Endodermal cell (in vitro differentiated cells): ENCODE data around the gene ANO7. TPM values are rescaled to one million over a fixed set of nuclear protein-coding genes. Genes with fewer than 3 reads are reported as not detected.

Experiments used
- DNase-seq: peaks from one replicate; pipeline ENCODE4 v3.0.0-alpha.2; 2017
- H3K27ac ChIP-seq: 2 replicates; pipeline ENCODE4 v1.5.1; 2013; ENCODE audit warnings: mild to moderate bottlenecking, low read depth, low read length, moderate library complexity
- H3K27me3 ChIP-seq: 2 replicates; pipeline ENCODE4 v1.6.1; 2013; ENCODE audit warnings: mild to moderate bottlenecking, low read length, moderate library complexity; ENCODE audit not compliant: insufficient read depth, control insufficient read depth, poor library complexity, severe bottlenecking
- H3K36me3 ChIP-seq: 2 replicates; pipeline ENCODE4 v1.7.0; 2013; ENCODE audit warnings: mild to moderate bottlenecking, low read length, moderate library complexity; ENCODE audit not compliant: control insufficient read depth, insufficient read depth
- H3K4me1 ChIP-seq: one replicate; pipeline ENCODE4 v1.7.0; 2013; ENCODE audit warnings: low read length; ENCODE audit not compliant: control insufficient read depth, insufficient read depth
- H3K4me3 ChIP-seq: 2 replicates; pipeline ENCODE4 v1.5.1; 2013; ENCODE audit warnings: mild to moderate bottlenecking, low read length, moderate library complexity
- H3K9ac ChIP-seq: 2 replicates; pipeline ENCODE4 v1.6.1; 2013; ENCODE audit warnings: mild to moderate bottlenecking, low read length, moderate library complexity; ENCODE audit not compliant: poor library complexity, severe bottlenecking; ENCODE audit errors: extremely low read depth
- H3K9me3 ChIP-seq: 2 replicates; pipeline ENCODE4 v1.6.1; 2013; ENCODE audit warnings: mild to moderate bottlenecking, low read length, moderate library complexity; ENCODE audit not compliant: control insufficient read depth
- H3K27ac Mint-ChIP-seq: 2 replicates; pipeline ENCODE4 v1.8.0; 2020; ENCODE audit warnings: mixed read lengths
- H3K27me3 Mint-ChIP-seq: 2 replicates; pipeline ENCODE4 v1.8.0; 2021; ENCODE audit warnings: mild to moderate bottlenecking, mixed read lengths; ENCODE audit not compliant: insufficient read depth
- H3K36me3 Mint-ChIP-seq: 2 replicates; pipeline ENCODE4 v1.8.0; 2020; ENCODE audit warnings: low read depth, mixed read lengths
- H3K4me1 Mint-ChIP-seq: 2 replicates; pipeline ENCODE4 v1.8.0; 2020; ENCODE audit warnings: mixed read lengths
- H3K4me3 Mint-ChIP-seq: 2 replicates; pipeline ENCODE4 v1.8.0; 2020; ENCODE audit warnings: mild to moderate bottlenecking, moderate library complexity, mixed read lengths
- H3K9me3 Mint-ChIP-seq: 2 replicates; pipeline ENCODE4 v1.8.0; 2020; ENCODE audit warnings: mild to moderate bottlenecking, mixed read lengths
- WGBS, 2 experiments: methylation state at CpG; one replicate each; pipeline versions ENCODE4 v1.1.5 to v1.1.7; 2013; ENCODE audit warnings: missing lambda C conversion rate in 2 of 2, mixed read lengths in 1 of 2; ENCODE audit not compliant: insufficient coverage in 1 of 2, insufficient read length in 1 of 2; 5-methylcytosine and 5-hydroxymethylcytosine counted together
- total RNA-seq, 2 donors: library from RNA; stranded (reverse); fragmentation: NEBNext Ultra II Directional in 1 of 2; extraction: Animal tissue kit (Norgen Biotek cat#: 25700) in 1 of 2; gene quantifications; 2 replicates in 1 of 2; 3 replicates in 1 of 2; pipeline ENCODE4 v1.2.1, GENCODE V29; 2021
- TF ChIP-seq, protein P1 (sequence below): fragments of 200-600 bp; sonication (generic); conservative IDR thresholded peaks from 2 replicates; pipeline ENCODE4 v1.5.0; 2021; ENCODE audit warnings: antibody characterized with exemption, mild to moderate bottlenecking

Gene ANO7
- total RNA-seq, 2 donors from 2014 or later: 8.1 to 8.5 TPM

GRCh38 chr2:241182126-241182525, 6.4 kb upstream of the ANO7 start:
- TF ChIP-seq, protein P1, sequence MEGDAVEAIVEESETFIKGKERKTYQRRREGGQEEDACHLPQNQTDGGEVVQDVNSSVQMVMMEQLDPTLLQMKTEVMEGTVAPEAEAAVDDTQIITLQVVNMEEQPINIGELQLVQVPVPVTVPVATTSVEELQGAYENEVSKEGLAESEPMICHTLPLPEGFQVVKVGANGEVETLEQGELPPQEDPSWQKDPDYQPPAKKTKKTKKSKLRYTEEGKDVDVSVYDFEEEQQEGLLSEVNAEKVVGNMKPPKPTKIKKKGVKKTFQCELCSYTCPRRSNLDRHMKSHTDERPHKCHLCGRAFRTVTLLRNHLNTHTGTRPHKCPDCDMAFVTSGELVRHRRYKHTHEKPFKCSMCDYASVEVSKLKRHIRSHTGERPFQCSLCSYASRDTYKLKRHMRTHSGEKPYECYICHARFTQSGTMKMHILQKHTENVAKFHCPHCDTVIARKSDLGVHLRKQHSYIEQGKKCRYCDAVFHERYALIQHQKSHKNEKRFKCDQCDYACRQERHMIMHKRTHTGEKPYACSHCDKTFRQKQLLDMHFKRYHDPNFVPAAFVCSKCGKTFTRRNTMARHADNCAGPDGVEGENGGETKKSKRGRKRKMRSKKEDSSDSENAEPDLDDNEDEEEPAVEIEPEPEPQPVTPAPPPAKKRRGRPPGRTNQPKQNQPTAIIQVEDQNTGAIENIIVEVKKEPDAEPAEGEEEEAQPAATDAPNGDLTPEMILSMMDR: no peak
- Mint-ChIP-seq H3K4me3 (no peak overlapping the region), H3K9me3 (no peaks in the 10 kb centered on the region), H3K4me1 (no peaks in the 10 kb centered on the region), H3K36me3 (peaks cover 25% of the 10 kb centered on the region), H3K27ac (no peak overlapping the region), H3K27me3 (no peaks in the 10 kb centered on the region)
- Histone ChIP-seq H3K27me3 (no peaks in the 10 kb centered on the region), H3K27ac (no peak overlapping the region), H3K9me3 (no peaks in the 10 kb centered on the region), H3K4me1 (no peaks in the 10 kb centered on the region), H3K36me3 (peaks cover 8% of the 10 kb centered on the region), H3K9ac (no peak overlapping the region), H3K4me3 (no peak overlapping the region)
- DNase-seq: no peak
- 96 to 100% methylated on average over 1 to 3 of the region's 3 CpGs for WGBS, 2 experiments

DNA sequence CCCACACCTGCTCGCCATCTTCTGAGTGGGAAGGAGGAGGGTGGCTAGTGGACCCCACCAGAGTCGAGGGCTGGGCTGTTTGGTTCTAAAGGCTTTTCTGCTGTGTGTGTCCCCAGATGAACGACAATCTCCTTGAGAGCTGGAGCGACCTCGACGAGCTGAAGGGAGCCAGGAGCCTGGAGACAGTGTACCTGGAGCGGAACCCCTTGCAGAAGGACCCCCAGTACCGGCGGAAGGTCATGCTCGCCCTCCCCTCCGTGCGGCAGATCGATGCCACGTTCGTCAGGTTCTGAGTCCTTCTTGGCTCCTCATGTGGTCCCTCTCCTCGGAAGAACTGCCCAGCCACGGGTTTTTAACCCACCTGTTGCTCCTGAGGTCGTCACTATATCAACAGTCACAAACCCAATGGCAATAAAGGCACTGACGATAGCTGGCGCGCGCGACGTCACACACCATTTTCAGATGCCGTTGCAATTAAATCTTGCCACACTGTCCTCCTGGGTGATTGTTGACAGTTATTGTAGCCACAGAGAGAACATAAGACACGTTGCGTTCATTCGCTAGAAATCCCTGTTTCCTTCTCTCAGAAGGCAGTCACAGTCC, 5.8 kb upstream of the ANO7 start:
- H3K4me1 ChIP-seq: no peaks in the 10 kb centered on the region
- H3K4me3 ChIP-seq: no peak overlapping the region
- TF ChIP-seq, protein P1: no peak
- no peak overlapping the region for H3K27ac Mint-ChIP-seq
- H3K9me3 ChIP-seq: no peaks in the 10 kb centered on the region
- no peak overlapping the region for H3K27ac ChIP-seq
- no peak overlapping the region for H3K9ac ChIP-seq
- no peaks in the 10 kb centered on the region for H3K27me3 Mint-ChIP-seq
- WGBS, 2 experiments: 91 to 92% methylated on average over 22 to 28 of the region's 28 CpGs
- no peaks in the 10 kb centered on the region for H3K27me3 ChIP-seq
- peaks cover 22% of the 10 kb centered on the region for H3K36me3 Mint-ChIP-seq
- no peaks in the 10 kb centered on the region for H3K4me1 Mint-ChIP-seq
- H3K4me3 Mint-ChIP-seq: no peak overlapping the region
- DNase-seq: no peak
- H3K36me3 ChIP-seq: peaks cover 8% of the 10 kb centered on the region
- H3K9me3 Mint-ChIP-seq: no peaks in the 10 kb centered on the region

- Mint-ChIP-seq H3K36me3 (peaks cover 19% of the 10 kb centered on the region), H3K4me3 (no peak overlapping the region), H3K27me3 (no peaks in the 10 kb centered on the region), H3K9me3 (no peaks in the 10 kb centered on the region), H3K4me1 (peaks cover 3% of the 10 kb centered on the region), H3K27ac (no peak overlapping the region)
- Histone ChIP-seq H3K9me3 (no peaks in the 10 kb centered on the region), H3K4me3 (no peak overlapping the region), H3K9ac (no peak overlapping the region), H3K4me1 (peaks cover 2% of the 10 kb centered on the region), H3K36me3 (peaks cover 8% of the 10 kb centered on the region), H3K27me3 (no peaks in the 10 kb centered on the region), H3K27ac (no peak overlapping the region)
- WGBS, 2 experiments: 91 to 98% methylated on average over 6 to 9 of the region's 9 CpGs
- TF ChIP-seq, protein P1: no peak
- no peak for DNase-seq
Observed at GRCh38 chr2:241183221-241183620, 5.3 kb upstream of the ANO7 start.
